SK-N-SH (cell line): ENCODE results near the gene GPX5. TPM values are rescaled to one million over a fixed set of nuclear protein-coding genes. Genes with fewer than 3 reads are reported as not detected.

ENCODE experiments used
- CTCF ChIA-PET: fragments of 300-600, 350-600 bp; formaldehyde crosslinking; extraction: SDS; loops from one replicate; lab custom pipeline; 2021; lab: Yijun Ruan, JAX
- POLR2A ChIA-PET: fragments of 350-600 bp; sonication (Branson Sonifier 250); formaldehyde crosslinking; extraction: SDS; loops from one replicate; lab custom pipeline; 2020; ENCODE audit warnings: antibody characterized with exemption, inconsistent platforms; lab: Yijun Ruan, JAX
- DNase-seq: peaks from one replicate; pipeline ENCODE4 v3.0.0; 2012
- H2AFZ ChIP-seq: fragments of 200-600 bp; sonication (generic); 2 replicates; pipeline ENCODE4 v1.8.1; 2016; ENCODE audit warnings: antibody characterized with exemption, mild to moderate bottlenecking, low read depth
- H3F3A ChIP-seq: fragments of 200-600 bp; sonication (generic); replicated peaks from 2 replicates; pipeline ENCODE3; 2016; ENCODE audit warnings: antibody characterized with exemption, mild to moderate bottlenecking; ENCODE audit not compliant: insufficient read depth
- H3K27ac ChIP-seq, 2 experiments: fragments of 200-500 bp in 1 of 2; fragments of 200-600 bp in 1 of 2; sonication (Bioruptor generic) in 1 of 2; sonication (generic), shearing (Covaris generic) in 1 of 2; 2 replicates each; pipeline versions ENCODE4 v1.5.1 to v1.6.1; 2014 to 2016; ENCODE audit warnings: low read depth in 2 of 2, inconsistent platforms in 1 of 2, low read length in 1 of 2, mild to moderate bottlenecking in 1 of 2, mixed read lengths in 1 of 2
- H3K27me3 ChIP-seq: fragments of 200-600 bp; sonication (generic), shearing (Covaris generic); 2 replicates; pipeline ENCODE4 v1.6.1; 2016; ENCODE audit warnings: mixed run types; ENCODE audit not compliant: insufficient read depth
- H3K36me3 ChIP-seq, 2 experiments: fragments of 200-500 bp in 1 of 2; fragments of 200-600 bp in 1 of 2; sonication (Bioruptor generic) in 1 of 2; sonication (generic) in 1 of 2; replicated peaks in 1 of 2; 2 replicates each; pipeline versions ENCODE3 to v1.5.1; 2014 to 2016; ENCODE audit warnings: low read length in 1 of 2, mild to moderate bottlenecking in 1 of 2; ENCODE audit not compliant: insufficient read depth in 2 of 2, control insufficient read depth in 1 of 2
- H3K4me1 ChIP-seq, 2 experiments: fragments of 200-500 bp in 1 of 2; fragments of 200-600 bp in 1 of 2; sonication (Bioruptor generic) in 1 of 2; sonication (generic), shearing (Covaris generic) in 1 of 2; 2 replicates each; pipeline versions ENCODE4 v1.5.1 to v1.6.1; 2014 to 2016; ENCODE audit warnings: low read depth in 1 of 2, low read length in 1 of 2, mixed run types in 1 of 2; ENCODE audit not compliant: insufficient read depth in 2 of 2, control insufficient read depth in 1 of 2
- H3K4me2 ChIP-seq: fragments of 200-600 bp; sonication (generic), shearing (Covaris generic); 2 replicates; pipeline ENCODE4 v1.6.1; 2017; ENCODE audit warnings: mixed run types
- H3K4me3 ChIP-seq, 2 experiments: fragments of 200-500 bp in 1 of 2; fragments of 200-600 bp in 1 of 2; sonication (Bioruptor generic) in 1 of 2; sonication (generic), shearing (Covaris generic) in 1 of 2; 2 replicates each; pipeline versions ENCODE4 v1.5.1 to v1.8.1; 2014 to 2016; ENCODE audit warnings: low read depth in 2 of 2, inconsistent platforms in 1 of 2, low read length in 1 of 2, mild to moderate bottlenecking in 1 of 2, mixed read lengths in 1 of 2, moderate library complexity in 1 of 2
- H3K79me2 ChIP-seq: fragments of 200-600 bp; sonication (generic); 2 replicates; pipeline ENCODE4 v1.8.1; 2017; ENCODE audit warnings: mild to moderate bottlenecking; ENCODE audit not compliant: insufficient read depth
- H3K9ac ChIP-seq: fragments of 200-600 bp; sonication (generic); 2 replicates; pipeline ENCODE4 v1.6.1; 2017; ENCODE audit warnings: mixed run types
- H3K9me2 ChIP-seq: fragments of 200-600 bp; sonication (generic); 2 replicates; pipeline ENCODE4 v1.6.1; 2017; ENCODE audit warnings: mixed run types
- H3K9me3 ChIP-seq: fragments of 200-600 bp; sonication (generic); 2 replicates; pipeline ENCODE4 v1.6.1; 2017; ENCODE audit warnings: mixed run types, mild to moderate bottlenecking, moderate library complexity
- H4K20me1 ChIP-seq: fragments of 200-600 bp; sonication (generic); 2 replicates; pipeline ENCODE4 v1.6.1; 2017; ENCODE audit warnings: mild to moderate bottlenecking, mixed run types; ENCODE audit not compliant: insufficient read depth
- CHD2 ChIP-seq: fragments of 150-350 bp; IDR thresholded peaks from 2 replicates; pipeline ENCODE4 v1.6.1; 2018; ENCODE audit warnings: low read length; ENCODE audit not compliant: partially characterized antibody
- CTCF ChIP-seq: fragments of 200-600 bp; sonication (generic); IDR thresholded peaks from 2 replicates; pipeline ENCODE4 v1.6.1; 2017; ENCODE audit warnings: antibody characterized with exemption, mild to moderate bottlenecking, moderate library complexity
- EZH2phosphoT487 ChIP-seq: fragments of 200-600 bp; sonication (generic); IDR thresholded peaks from 2 replicates; pipeline ENCODE4 v1.6.1; 2017; ENCODE audit warnings: low read depth, mixed run types, mild to moderate bottlenecking, antibody characterized with exemption, moderate library complexity, borderline replicate concordance
- GATA2 ChIP-seq: sonication (generic); formaldehyde crosslinking; IDR thresholded peaks from 2 replicates; pipeline ENCODE4 v1.5.0; 2020; ENCODE audit warnings: mild to moderate bottlenecking, missing genetic modification reagents
- JUND ChIP-seq: IDR thresholded peaks from 2 replicates; pipeline ENCODE4 v1.4.0; 2012
- MAX ChIP-seq: IDR thresholded peaks from 2 replicates; pipeline ENCODE4 v1.4.0; 2012; ENCODE audit warnings: low read depth
- MEF2A ChIP-seq: IDR thresholded peaks from 2 replicates; pipeline ENCODE4 v1.4.0; 2012; ENCODE audit warnings: low read depth, borderline replicate concordance
- NFIC ChIP-seq: IDR thresholded peaks from 2 replicates; pipeline ENCODE4 v1.4.0; 2012; ENCODE audit warnings: borderline replicate concordance
- NRF1 ChIP-seq: IDR thresholded peaks from 2 replicates; pipeline ENCODE4 v1.6.1; 2012; ENCODE audit warnings: low read depth, mild to moderate bottlenecking, low read length
- RAD21 ChIP-seq: IDR thresholded peaks from 2 replicates; pipeline ENCODE4 v1.6.1; 2012; ENCODE audit warnings: mild to moderate bottlenecking, low read length
- RCOR1 ChIP-seq: fragments of 150-350 bp; IDR thresholded peaks from 2 replicates; pipeline ENCODE4 v1.6.1; 2017; ENCODE audit warnings: antibody characterized with exemption, low read length
- REST ChIP-seq: IDR thresholded peaks from 2 replicates; pipeline ENCODE4 v1.6.1; 2012; ENCODE audit warnings: mild to moderate bottlenecking, low read depth, low read length, moderate library complexity
- SIN3A ChIP-seq: IDR thresholded peaks from 2 replicates; pipeline ENCODE4 v1.6.1; 2012; ENCODE audit warnings: low read depth, mild to moderate bottlenecking, low read length, moderate library complexity, borderline replicate concordance
- TEAD4 ChIP-seq: IDR thresholded peaks from 2 replicates; pipeline ENCODE4 v1.4.0; 2012; ENCODE audit warnings: mild to moderate bottlenecking, borderline replicate concordance; ENCODE audit not compliant: insufficient read depth
- USF1 ChIP-seq: IDR thresholded peaks from 2 replicates; pipeline ENCODE4 v1.4.0; 2012; ENCODE audit warnings: low read depth, borderline replicate concordance
- WGBS: methylation state at CpG from one replicate; pipeline ENCODE4 v1.1.6; 2017; ENCODE audit warnings: low lambda C conversion rate; 5-methylcytosine and 5-hydroxymethylcytosine counted together
- polyA plus RNA-seq, 3 experiments: library from polyadenylated mRNA; depleted of rRNA; stranded (reverse); fragments of >200 nt; gene quantifications; 2 replicates each; pipeline ENCODE4 v1.2.3, GENCODE V29; 2012

GPX5 gene
- polyA plus RNA-seq, 1 of the 3 experiments (the other 2 are of a cell fraction): not detected

- TF ChIP-seq REST (no peak), NFIC (no peak)
These were observed 27.8 kb downstream of the GPX5 start (continued) for GRCh38 chr6:28553384-28553985.

GRCh38 chr6:28553986-28554881 lies 28.6 kb downstream of the GPX5 start:
- Histone ChIP-seq H3K27me3 (no peaks in the 10 kb centered on the region; the same call in 1 of the 2 replicates), H3K36me3 (no peaks in the 10 kb centered on the region), H3K9ac (no peak overlapping the region), H3K27ac (no peak overlapping the region), H3K9me3 (no peaks in the 10 kb centered on the region), H3K4me2 (no peak overlapping the region), H4K20me1 (no peaks in the 10 kb centered on the region), H3K4me1 (no peaks in the 10 kb centered on the region), H3K79me2 (no peaks in the 10 kb centered on the region), H3K9me2 (no peaks in the 10 kb centered on the region), H2AFZ (no peak overlapping the region), H3F3A (no peaks in the 10 kb centered on the region)
- WGBS: 58% methylated on average over 25 of the region's 25 CpGs
- DNase-seq: no peak
- ChIA-PET CTCF (interaction anchor here (0.8 to 2.9 kb wide), 3 partner anchors 11 to 131 kb away, joined by 3 to 12 read pairs (median 4); no protein-coding TSS in a partner anchor), POLR2A (interaction anchor here (0.6 kb wide), 1 partner anchor 9 kb away, joined by 3 read pairs; no protein-coding TSS in a partner anchor)
- TF ChIP-seq USF1 (no peak), SIN3A (no peak), JUND (no peak), MAX (no peak)
- TF ChIP-seq, all 33 proteins: peak for 0
- no peak overlapping the region for H3K4me3 ChIP-seq

- Histone ChIP-seq H2AFZ (no peak overlapping the region), H3K4me2 (no peak overlapping the region), H3K27ac (no peak overlapping the region), H3F3A (no peaks in the 10 kb centered on the region), H3K4me1 (no peaks in the 10 kb centered on the region), H3K79me2 (no peaks in the 10 kb centered on the region), H3K9me2 (no peaks in the 10 kb centered on the region), H3K9ac (no peak overlapping the region), H3K27me3 (no peaks in the 10 kb centered on the region; the same call in 1 of the 2 replicates), H4K20me1 (no peaks in the 10 kb centered on the region), H3K4me3 (no peak overlapping the region), H3K36me3 (no peaks in the 10 kb centered on the region), H3K9me3 (no peaks in the 10 kb centered on the region)
- WGBS: 26% methylated on average over 2 of the region's 2 CpGs
- CTCF ChIA-PET: interaction anchor here (1.5 to 2.9 kb wide), 2 partner anchors 12 to 25 kb away, joined by 4 to 12 read pairs; no protein-coding TSS in a partner anchor
- POLR2A ChIA-PET: interaction anchor here (0.6 kb wide), 1 partner anchor 10 kb away, joined by 3 read pairs; no protein-coding TSS in a partner anchor
- no peak for DNase-seq
- TF ChIP-seq RCOR1 (no peak), CHD2 (no peak), GATA2 (CRISPR knock-in tag) (no peak), EZH2phosphoT487 (no peak), MAX (no peak), CTCF (no peak), TEAD4 (no peak), RAD21 (no peak), NRF1 (no peak), JUND (no peak), MEF2A (no peak)
These were observed 29.5 kb downstream of the GPX5 start for GRCh38 chr6:28555136-28555535.
